H9 (cell line): ENCODE results near the gene NT5C3B. TPM values are rescaled to one million over a fixed set of nuclear protein-coding genes. Genes with fewer than 3 reads are reported as not detected.

ENCODE experiments used
- DNase-seq: peaks from one replicate; pipeline ENCODE4 v3.0.0-alpha.2; 2017
- H2AFZ ChIP-seq: one replicate; pipeline ENCODE4 v1.6.1; 2013; ENCODE audit warnings: mild to moderate bottlenecking, low read length, control low read depth, moderate library complexity
- H2AK5ac ChIP-seq: 2 replicates; pipeline ENCODE4 v1.6.1; 2013; ENCODE audit warnings: low read length, control low read depth, mixed read lengths; ENCODE audit not compliant: insufficient read length
- H2BK120ac ChIP-seq: one replicate; pipeline ENCODE4 v1.6.1; 2013; ENCODE audit warnings: low read depth, mild to moderate bottlenecking, low read length, control low read depth, inconsistent platforms; ENCODE audit not compliant: poor library complexity, severe bottlenecking
- H2BK12ac ChIP-seq: 2 replicates; pipeline ENCODE4 v1.6.1; 2013; ENCODE audit warnings: low read length, control low read depth, mixed read lengths, low read depth; ENCODE audit not compliant: insufficient read length
- H2BK15ac ChIP-seq: 2 replicates; pipeline ENCODE4 v1.6.1; 2013; ENCODE audit warnings: low read depth, low read length, control low read depth
- H2BK20ac ChIP-seq: one replicate; pipeline ENCODE4 v1.6.1; 2013; ENCODE audit warnings: low read depth, mild to moderate bottlenecking, low read length, control low read depth, inconsistent platforms; ENCODE audit not compliant: poor library complexity, severe bottlenecking
- H2BK5ac ChIP-seq: 2 replicates; pipeline ENCODE4 v1.6.1; 2013; ENCODE audit warnings: low read length, control low read depth, mixed read lengths; ENCODE audit not compliant: insufficient read length
- H3K14ac ChIP-seq: 2 replicates; pipeline ENCODE4 v1.6.1; 2013; ENCODE audit warnings: low read length, control low read depth; ENCODE audit not compliant: insufficient read depth
- H3K18ac ChIP-seq: 2 replicates; pipeline ENCODE4 v1.6.1; 2013; ENCODE audit warnings: low read depth, mild to moderate bottlenecking, mixed read lengths, low read length, control low read depth; ENCODE audit not compliant: insufficient read length
- H3K23ac ChIP-seq: 2 replicates; pipeline ENCODE4 v1.6.1; 2013; ENCODE audit warnings: low read length, control low read depth, mixed read lengths, low read depth; ENCODE audit not compliant: insufficient read length
- H3K23me2 ChIP-seq: 2 replicates; pipeline ENCODE4 v1.6.1; 2013; ENCODE audit warnings: low read depth, mild to moderate bottlenecking, mixed read lengths, low read length, control low read depth; ENCODE audit not compliant: insufficient read length, poor library complexity, severe bottlenecking
- H3K27ac ChIP-seq: 2 replicates; pipeline ENCODE4 v1.5.1; 2013; ENCODE audit warnings: low read length, control low read depth, mixed read lengths, low read depth; ENCODE audit not compliant: insufficient read length
- H3K27me3 ChIP-seq: 2 replicates; pipeline ENCODE4 v1.6.1; 2013; ENCODE audit warnings: low read length, control low read depth, inconsistent platforms; ENCODE audit not compliant: insufficient read depth
- H3K4ac ChIP-seq: 2 replicates; pipeline ENCODE4 v1.6.1; 2013; ENCODE audit warnings: low read depth, mild to moderate bottlenecking, control low read depth, inconsistent platforms, low read length, moderate library complexity
- H3K4me1 ChIP-seq: 2 replicates; pipeline ENCODE4 v1.6.1; 2013; ENCODE audit warnings: low read length, control low read depth, inconsistent platforms; ENCODE audit not compliant: insufficient read depth
- H3K4me2 ChIP-seq: 2 replicates; pipeline ENCODE4 v1.6.1; 2013; ENCODE audit warnings: low read length, control low read depth, mixed read lengths; ENCODE audit not compliant: insufficient read length, insufficient read depth
- H3K56ac ChIP-seq: 2 replicates; pipeline ENCODE4 v1.6.1; 2013; ENCODE audit warnings: low read depth, mild to moderate bottlenecking, mixed read lengths, low read length, control low read depth; ENCODE audit not compliant: insufficient read length
- H3K79me1 ChIP-seq: 2 replicates; pipeline ENCODE4 v1.6.1; 2013; ENCODE audit warnings: low read depth, mild to moderate bottlenecking, moderate library complexity, low read length, control low read depth, inconsistent platforms; ENCODE audit not compliant: insufficient read depth, poor library complexity, severe bottlenecking
- H3K79me2 ChIP-seq: 2 replicates; pipeline ENCODE4 v1.6.1; 2013; ENCODE audit warnings: low read length, control low read depth, inconsistent platforms; ENCODE audit not compliant: insufficient read depth
- H3K9ac ChIP-seq: 2 replicates; pipeline ENCODE4 v1.6.1; 2013; ENCODE audit warnings: low read length, control low read depth, mixed read lengths; ENCODE audit not compliant: insufficient read length; ENCODE audit errors: extremely low read depth
- H3K9me3 ChIP-seq: one replicate; pipeline ENCODE4 v1.6.1; 2013; ENCODE audit warnings: low read depth, low read length, inconsistent platforms; ENCODE audit not compliant: control insufficient read depth
- H3T11ph ChIP-seq: one replicate; pipeline ENCODE4 v1.6.1; 2013; ENCODE audit warnings: mild to moderate bottlenecking, low read length, control low read depth, inconsistent platforms
- H4K20me1 ChIP-seq: one replicate; pipeline ENCODE4 v1.6.1; 2013; ENCODE audit not compliant: control insufficient read depth, insufficient read length, insufficient read depth
- H4K5ac ChIP-seq: 2 replicates; pipeline ENCODE4 v1.6.1; 2013; ENCODE audit warnings: low read depth, mild to moderate bottlenecking, mixed read lengths, low read length, control low read depth; ENCODE audit not compliant: insufficient read length
- H4K8ac ChIP-seq: replicated peaks from 2 replicates; pipeline ENCODE4 v1.6.1; 2013; ENCODE audit warnings: low read length, control low read depth, mixed read lengths, low read depth; ENCODE audit not compliant: insufficient read length
- H4K91ac ChIP-seq: 2 replicates; pipeline ENCODE4 v1.6.1; 2013; ENCODE audit warnings: low read depth, mild to moderate bottlenecking, moderate library complexity, mixed read lengths, low read length, control low read depth; ENCODE audit not compliant: insufficient read length
- H3K27ac Mint-ChIP-seq, 3 experiments: 2 replicates in 2 of 3; 3 replicates in 1 of 3; pipeline ENCODE4 v1.8.0; 2020 to 2021; ENCODE audit warnings: mixed read lengths in 3 of 3, mild to moderate bottlenecking in 1 of 3, moderate library complexity in 1 of 3
- H3K27me3 Mint-ChIP-seq: 2 replicates; pipeline ENCODE4 v1.8.0; 2021; ENCODE audit warnings: low read depth, mild to moderate bottlenecking, moderate library complexity, mixed read lengths
- H3K36me3 Mint-ChIP-seq, 3 experiments: 2 replicates in 2 of 3; 3 replicates in 1 of 3; pipeline ENCODE4 v1.8.0; 2020 to 2021; ENCODE audit warnings: low read depth in 3 of 3, mixed read lengths in 3 of 3; ENCODE audit not compliant: insufficient read depth in 1 of 3
- H3K4me1 Mint-ChIP-seq, 2 experiments: 2 replicates each; pipeline ENCODE4 v1.8.0; 2020; ENCODE audit warnings: mixed read lengths in 2 of 2
- H3K4me3 Mint-ChIP-seq, 2 experiments: 2 replicates in 1 of 2; 3 replicates in 1 of 2; pipeline ENCODE4 v1.8.0; 2020 to 2021; ENCODE audit warnings: mild to moderate bottlenecking in 2 of 2, mixed read lengths in 2 of 2, moderate library complexity in 1 of 2
- H3K9me3 Mint-ChIP-seq, 2 experiments: 2 replicates in 1 of 2; 3 replicates in 1 of 2; pipeline ENCODE4 v1.8.0; 2020; ENCODE audit warnings: mild to moderate bottlenecking in 2 of 2, mixed read lengths in 2 of 2, moderate library complexity in 1 of 2
- CTCF ChIP-seq: fragments of 200-600 bp; sonication (generic); conservative IDR thresholded peaks from 3 replicates; pipeline ENCODE4 v1.8.0; 2021; ENCODE audit warnings: antibody characterized with exemption, mild to moderate bottlenecking
- WGBS: extraction: QIAGEN DNeasy Blood & Tissue Kit; methylation state at CpG from one replicate; pipeline ENCODE4 v1.1.7; 2013; ENCODE audit warnings: missing lambda C conversion rate, low lambda C conversion rate, mixed read lengths; ENCODE audit not compliant: insufficient read length; ENCODE audit errors: extremely low coverage; 5-methylcytosine and 5-hydroxymethylcytosine counted together
- total RNA-seq: library from RNA; stranded (reverse); gene quantifications from 2 replicates; pipeline ENCODE4 v1.2.1, GENCODE V29; 2021

NT5C3B gene
- total RNA-seq, 1 experiment from 2014 or later: 76.1 TPM

- H2BK5ac ChIP-seq: no peak overlapping the region
- H3K23me2 ChIP-seq: peaks cover 6% of the 10 kb centered on the region
- H3T11ph ChIP-seq: no peak overlapping the region
- no peak overlapping the region for H2BK20ac ChIP-seq
- Mint-ChIP-seq H3K36me3 (peaks cover 1 to 5% (median 3%) of the 10 kb centered on the region in 3 experiments; a peak in 4 of 7 replicates), H3K9me3 (no peaks in the 10 kb centered on the region; a peak in 1 of 5 replicates), H3K27ac (no peak overlapping the region), H3K4me1 (peaks cover 38 to 51% of the 10 kb centered on the region in 2 experiments), H3K4me3 (no peak overlapping the region), H3K27me3 (peaks cover 26% of the 10 kb centered on the region)
- H3K4me1 ChIP-seq: peaks cover 8% of the 10 kb centered on the region; the same call in 1 of the 2 replicates
- no peak overlapping the region for H3K9ac ChIP-seq
- DNase-seq: no peak
- H3K4me2 ChIP-seq: no peak overlapping the region
- H3K9me3 ChIP-seq: no peaks in the 10 kb centered on the region
- no peak overlapping the region for H3K4ac ChIP-seq
- H2BK15ac ChIP-seq: no peak overlapping the region
- H3K23ac ChIP-seq: no peak overlapping the region
- no peak overlapping the region for H3K18ac ChIP-seq
- no peak overlapping the region for H4K91ac ChIP-seq
- H3K56ac ChIP-seq: no peak overlapping the region
- no peak overlapping the region for H4K8ac ChIP-seq
- no peak overlapping the region for H4K5ac ChIP-seq
- no peak overlapping the region for H2BK120ac ChIP-seq
- no peak for TF ChIP-seq CTCF
- no peak overlapping the region for H2AK5ac ChIP-seq
- WGBS: no CpG with 5 or more reads among the region's 3 CpGs
- no peak overlapping the region for H2AFZ ChIP-seq
- H3K14ac ChIP-seq: no peak overlapping the region
- no peaks in the 10 kb centered on the region for H3K79me1 ChIP-seq
- H3K27ac ChIP-seq: no peak overlapping the region
- H3K27me3 ChIP-seq: peaks cover 4% of the 10 kb centered on the region; the same call in 1 of the 2 replicates
- H3K79me2 ChIP-seq: no peaks in the 10 kb centered on the region
- no peak overlapping the region for H2BK12ac ChIP-seq
- no peaks in the 10 kb centered on the region for H4K20me1 ChIP-seq
These were observed 38.7 kb downstream of the NT5C3B start for GRCh38 chr17:41797377-41797776.
